ENCODE measurements around the gene COX7A1.

DNA sequence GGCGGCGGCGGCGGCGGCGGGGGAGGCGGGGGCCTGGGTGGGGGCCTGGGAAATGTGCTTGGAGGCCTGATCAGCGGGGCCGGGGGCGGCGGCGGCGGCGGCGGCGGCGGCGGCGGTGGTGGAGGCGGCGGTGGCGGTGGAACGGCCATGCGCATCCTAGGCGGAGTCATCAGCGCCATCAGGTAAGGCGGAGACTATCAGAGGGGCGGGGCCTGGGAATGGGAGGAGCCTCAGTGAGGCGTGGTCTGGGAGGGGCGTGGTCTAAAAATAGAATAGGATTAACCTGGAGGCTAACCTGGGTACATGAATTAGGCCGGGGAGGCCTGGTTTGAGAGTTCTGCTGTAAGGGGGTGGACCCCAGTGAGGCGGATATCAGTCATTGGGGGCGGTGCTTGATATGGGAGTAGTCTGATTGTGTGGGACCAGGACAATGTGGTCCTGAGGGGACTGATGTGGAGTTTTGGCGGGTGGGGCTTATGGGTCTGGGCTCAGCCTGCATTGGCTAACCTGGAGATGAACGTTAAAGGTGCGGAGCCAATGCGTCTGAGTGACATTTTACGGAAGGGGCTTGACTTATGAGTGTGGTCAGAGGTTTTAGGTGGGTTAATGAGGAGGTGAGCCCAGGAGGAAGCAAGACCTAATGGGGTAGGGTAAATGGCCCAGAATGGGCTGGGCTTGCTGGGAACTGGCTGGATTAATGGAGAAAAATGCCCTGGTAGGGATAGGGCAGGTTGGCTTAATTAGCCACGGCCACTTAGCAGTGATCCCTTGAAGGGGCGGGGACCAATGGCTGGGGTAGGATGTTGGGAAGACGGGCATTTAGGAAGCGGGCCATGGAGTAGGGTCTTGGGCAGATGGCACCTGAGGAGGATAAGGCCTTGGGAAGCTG, 11.0 kb downstream of the COX7A1 start:
- TF ChIP-seq POLR2A (IDR thresholded peaks at IDR 0.05; ENCODE audit: low read length) (no peak), GATA1 (IDR thresholded peaks at IDR 0.05; ENCODE audit: low read depth, low read length) (no peak)
